HL-60 (cell line): ENCODE data around the gene ADAMTSL4.
"Not testable (repeated sequence)": the region's sequence is repeated elsewhere in the genome, so short reads cannot be mapped to it uniquely, and the experiment has no call there.

Source experiments
- DNase-seq, 2 experiments: peaks; one replicate each; pipeline ENCODE4 v3.0.0-alpha.2; 2010 to 2020; ENCODE audit warnings: low read depth in 1 of 2, low spot score in 1 of 2
- H3K27ac ChIP-seq: fragments of 250-450 bp; sonication (Bioruptor Pico); replicated peaks from 2 replicates; pipeline ENCODE4 v1.5.1; 2020; ENCODE audit warnings: mild to moderate bottlenecking, moderate library complexity
- H3K27me3 ChIP-seq: fragments of 250-450 bp; sonication (Bioruptor Pico); 2 replicates; pipeline ENCODE4 v1.5.1; 2021; ENCODE audit warnings: mild to moderate bottlenecking, moderate library complexity; ENCODE audit not compliant: insufficient read depth, poor library complexity, severe bottlenecking
- H3K4me3 ChIP-seq: replicated peaks from 2 replicates; pipeline ENCODE4 v1.5.1; 2011; ENCODE audit warnings: mild to moderate bottlenecking, control low read depth, low read length; ENCODE audit not compliant: insufficient read depth
- GABPA ChIP-seq: IDR thresholded peaks from 2 replicates; pipeline ENCODE4 v1.6.1; 2012; ENCODE audit warnings: low read depth
- POLR2AphosphoS5 ChIP-seq: IDR thresholded peaks from 2 replicates; pipeline ENCODE4 v1.6.1; 2012; ENCODE audit warnings: low read depth
- REST ChIP-seq: IDR thresholded peaks from 2 replicates; pipeline ENCODE4 v1.6.1; 2012; ENCODE audit warnings: low read depth; ENCODE audit not compliant: insufficient replicate concordance
- SPI1 ChIP-seq: IDR thresholded peaks from 2 replicates; pipeline ENCODE4 v1.6.1; 2012; ENCODE audit warnings: low read depth, mild to moderate bottlenecking, borderline replicate concordance
- TF ChIP-seq, protein P1 (sequence below): IDR thresholded peaks from one replicate; pipeline ENCODE4 v1.5.1; 2011; ENCODE audit warnings: low read length, control low read depth, inconsistent platforms; ENCODE audit not compliant: insufficient read depth

Gene ADAMTSL4

GRCh38 chr1:150563340-150564038 is 14.3 kb downstream of the ADAMTSL4 start:
- Histone ChIP-seq H3K27me3 (no peaks in the 10 kb centered on the region), H3K4me3 (no peak overlapping the region), H3K27ac (no peak overlapping the region)
- TF ChIP-seq POLR2AphosphoS5 (no peak), SPI1 (no peak), GABPA (no peak), REST (no peak)
- TF ChIP-seq, protein P1, sequence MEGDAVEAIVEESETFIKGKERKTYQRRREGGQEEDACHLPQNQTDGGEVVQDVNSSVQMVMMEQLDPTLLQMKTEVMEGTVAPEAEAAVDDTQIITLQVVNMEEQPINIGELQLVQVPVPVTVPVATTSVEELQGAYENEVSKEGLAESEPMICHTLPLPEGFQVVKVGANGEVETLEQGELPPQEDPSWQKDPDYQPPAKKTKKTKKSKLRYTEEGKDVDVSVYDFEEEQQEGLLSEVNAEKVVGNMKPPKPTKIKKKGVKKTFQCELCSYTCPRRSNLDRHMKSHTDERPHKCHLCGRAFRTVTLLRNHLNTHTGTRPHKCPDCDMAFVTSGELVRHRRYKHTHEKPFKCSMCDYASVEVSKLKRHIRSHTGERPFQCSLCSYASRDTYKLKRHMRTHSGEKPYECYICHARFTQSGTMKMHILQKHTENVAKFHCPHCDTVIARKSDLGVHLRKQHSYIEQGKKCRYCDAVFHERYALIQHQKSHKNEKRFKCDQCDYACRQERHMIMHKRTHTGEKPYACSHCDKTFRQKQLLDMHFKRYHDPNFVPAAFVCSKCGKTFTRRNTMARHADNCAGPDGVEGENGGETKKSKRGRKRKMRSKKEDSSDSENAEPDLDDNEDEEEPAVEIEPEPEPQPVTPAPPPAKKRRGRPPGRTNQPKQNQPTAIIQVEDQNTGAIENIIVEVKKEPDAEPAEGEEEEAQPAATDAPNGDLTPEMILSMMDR, result no peak
- DNase-seq, result no peak

- DNase-seq, result no peak
- H3K27me3 ChIP-seq, result no peaks in the 10 kb centered on the region
- no peak for TF ChIP-seq REST
- TF ChIP-seq, protein P1, result no peak
- TF ChIP-seq POLR2AphosphoS5, result no peak
- no peak for TF ChIP-seq SPI1
- TF ChIP-seq GABPA, result no peak
- H3K27ac ChIP-seq, result no peak overlapping the region
- no peak overlapping the region for H3K4me3 ChIP-seq
Observed at GRCh38 chr1:150564051-150564991, 15.1 kb downstream of the ADAMTSL4 start.

- DNase-seq, H3K27ac ChIP-seq, H3K27me3 ChIP-seq, H3K4me3 ChIP-seq: not testable (repeated sequence)
Observed at GRCh38 chr1:150565240-150565991, 16.2 kb downstream of the ADAMTSL4 start.
